ENCODE results near the gene TRPM4. TPM values are rescaled to one million over a fixed set of nuclear protein-coding genes. Genes with fewer than 3 reads are reported as not detected.

The TRPM4 gene
- total and polyA plus RNA-seq, 2 experiments from 2014 or later, result 7.0 to 20.5 TPM

GRCh38 chr19:49148044-49148682, 9.4 kb upstream of the TRPM4 start:
- H3K9me3 ChIP-seq (ENCODE audit: low read depth), result no peaks in the 10 kb centered on the region
- H3K9me2 ChIP-seq (replicated peaks; ENCODE audit: insufficient read depth), result no peaks in the 10 kb centered on the region
- no peak overlapping the region for H2AFZ ChIP-seq
- H3K4me3 ChIP-seq, result no peak overlapping the region
- WGBS (ENCODE audit: low lambda C conversion rate, missing lambda C conversion rate), result 85% methylated on average over 11 of the region's 11 CpGs
- H3K27me3 ChIP-seq, result no peaks in the 10 kb centered on the region
- H3K4me1 ChIP-seq (ENCODE audit: insufficient read depth), result peaks cover 16% of the 10 kb centered on the region
- H3K79me2 ChIP-seq, result no peaks in the 10 kb centered on the region
- no peak overlapping the region for H3K27ac ChIP-seq
- TF ChIP-seq EZH2phosphoT487 (IDR thresholded peaks at IDR 0.05; ENCODE audit: low read depth, severe bottlenecking, unreplicated experiment), result no peak
- TF ChIP-seq CTCF (IDR thresholded peaks at IDR 0.05; ENCODE audit: poor library complexity), result no peak
- no peak for TF ChIP-seq EZH2 (IDR thresholded peaks at IDR 0.05; ENCODE audit: borderline replicate concordance)
- no peaks in the 10 kb centered on the region for H4K20me1 ChIP-seq (ENCODE audit: insufficient read depth, poor library complexity, severe bottlenecking)
- DNase-seq (ENCODE audit: low spot score), result no peak
- no peaks in the 10 kb centered on the region for H3K36me3 ChIP-seq (replicated peaks; ENCODE audit: insufficient read depth, low read depth)
- H3K4me2 ChIP-seq, result peak overlapping the region; percentile 88

GRCh38 chr19:49148784-49149651, 8.6 kb upstream of the TRPM4 start:
- peaks cover 16% of the 10 kb centered on the region for H3K4me1 ChIP-seq (ENCODE audit: insufficient read depth)
- no peaks in the 10 kb centered on the region for H3K36me3 ChIP-seq (replicated peaks; ENCODE audit: insufficient read depth, low read depth)
- no peaks in the 10 kb centered on the region for H3K79me2 ChIP-seq
- H4K20me1 ChIP-seq (ENCODE audit: insufficient read depth, poor library complexity, severe bottlenecking), result no peaks in the 10 kb centered on the region
- peak overlapping the region; percentile 88 for H3K4me2 ChIP-seq
- WGBS (ENCODE audit: low lambda C conversion rate, missing lambda C conversion rate), result 1% methylated on average over 33 of the region's 49 CpGs
- no peaks in the 10 kb centered on the region for H3K27me3 ChIP-seq
- peak; percentile 100 for DNase-seq (ENCODE audit: low spot score)
- H3K27ac ChIP-seq, result peak overlapping the region; percentile 82
- no peaks in the 10 kb centered on the region for H3K9me3 ChIP-seq (ENCODE audit: low read depth)
- H3K4me3 ChIP-seq, result peak overlapping the region; percentile 43
- no peaks in the 10 kb centered on the region for H3K9me2 ChIP-seq (replicated peaks; ENCODE audit: insufficient read depth)
- no peak overlapping the region for H2AFZ ChIP-seq
- TF ChIP-seq EZH2phosphoT487 (IDR thresholded peaks at IDR 0.05; ENCODE audit: low read depth, severe bottlenecking, unreplicated experiment), result no peak
- TF ChIP-seq EZH2 (IDR thresholded peaks at IDR 0.05; ENCODE audit: borderline replicate concordance), result no peak
- TF ChIP-seq CTCF (IDR thresholded peaks at IDR 0.05; ENCODE audit: poor library complexity), result no peak

GRCh38 chr19:49149652-49150105, 7.9 kb upstream of the TRPM4 start:
- Histone ChIP-seq H3K36me3 (replicated peaks; ENCODE audit: insufficient read depth, low read depth) (no peaks in the 10 kb centered on the region), H3K79me2 (no peaks in the 10 kb centered on the region), H3K27me3 (no peaks in the 10 kb centered on the region), H2AFZ (peak overlapping the region; percentile 61), H4K20me1 (ENCODE audit: insufficient read depth, poor library complexity, severe bottlenecking) (no peaks in the 10 kb centered on the region), H3K4me3 (peak overlapping the region; percentile 43), H3K27ac (peak overlapping the region; percentile 82), H3K4me1 (ENCODE audit: insufficient read depth) (peaks cover 16% of the 10 kb centered on the region), H3K4me2 (peak overlapping the region; percentile 88), H3K9me2 (replicated peaks; ENCODE audit: insufficient read depth) (no peaks in the 10 kb centered on the region), H3K9me3 (ENCODE audit: low read depth) (no peaks in the 10 kb centered on the region)
- WGBS (ENCODE audit: low lambda C conversion rate, missing lambda C conversion rate), result 1% methylated on average over 23 of the region's 23 CpGs
- peak; percentile 82 for DNase-seq (ENCODE audit: low spot score)
- no peak for TF ChIP-seq CTCF (IDR thresholded peaks at IDR 0.05; ENCODE audit: poor library complexity)
- TF ChIP-seq EZH2phosphoT487 (IDR thresholded peaks at IDR 0.05; ENCODE audit: low read depth, severe bottlenecking, unreplicated experiment), result no peak
- no peak for TF ChIP-seq EZH2 (IDR thresholded peaks at IDR 0.05; ENCODE audit: borderline replicate concordance)

Measured in hepatocyte (in vitro differentiated cells).